Stimulated activated CD8-positive, alpha-beta memory T cell treated with anti-CD3 and anti-CD28 coated beads, Interleukin-7, amount 100 ng/mL, for 48 hours (primary cell): ENCODE results near the gene LYRM1.

ENCODE experiments used
- DNase-seq, 2 donors: peaks; one replicate each; pipeline ENCODE4 v3.0.0-alpha.2; 2020; ENCODE audit warnings: low read depth in 1 of 2; ENCODE audit errors: extremely low read depth in 1 of 2

LYRM1 gene

DNA sequence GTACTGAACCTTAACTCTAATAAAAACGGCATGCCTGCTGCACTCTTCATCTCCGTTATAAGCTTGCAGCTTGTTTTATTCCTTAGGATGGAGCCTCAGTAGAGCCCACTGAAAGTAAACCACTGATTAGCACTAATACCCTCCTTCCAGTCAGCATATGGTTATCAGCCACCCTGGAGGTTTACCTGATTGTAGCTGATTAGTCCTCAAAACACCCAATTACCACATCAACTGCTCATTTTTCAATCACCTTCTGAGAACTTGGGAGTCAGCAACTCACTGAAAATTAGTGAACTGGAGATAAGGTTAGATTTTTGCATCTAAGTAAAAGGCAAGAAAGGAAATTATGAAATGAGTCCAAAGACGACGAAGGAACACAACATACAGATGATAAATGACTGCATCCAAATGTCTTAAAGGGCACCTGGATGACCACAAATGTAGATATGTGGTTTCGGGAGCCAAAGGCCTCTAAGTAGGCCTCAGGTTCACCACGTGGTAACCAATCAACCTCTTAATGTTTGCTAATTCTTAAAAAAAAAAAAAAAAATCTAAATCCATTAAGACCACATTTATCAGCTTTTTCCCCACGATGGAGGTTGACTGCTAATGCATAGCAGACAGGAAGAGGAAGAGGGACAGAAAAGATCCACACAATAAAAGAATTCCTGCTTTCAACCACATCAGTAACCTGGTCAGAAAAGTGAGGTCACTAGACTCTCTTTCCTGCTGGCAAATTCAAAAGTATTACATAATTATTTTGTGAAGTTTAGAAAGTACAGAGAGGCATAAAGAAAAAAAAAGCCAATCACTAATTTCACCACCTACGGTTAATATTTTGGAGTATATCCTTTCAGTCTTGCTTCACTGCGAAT, 28.4 kb upstream of the LYRM1 start:
- DNase-seq = no peak

DNA sequence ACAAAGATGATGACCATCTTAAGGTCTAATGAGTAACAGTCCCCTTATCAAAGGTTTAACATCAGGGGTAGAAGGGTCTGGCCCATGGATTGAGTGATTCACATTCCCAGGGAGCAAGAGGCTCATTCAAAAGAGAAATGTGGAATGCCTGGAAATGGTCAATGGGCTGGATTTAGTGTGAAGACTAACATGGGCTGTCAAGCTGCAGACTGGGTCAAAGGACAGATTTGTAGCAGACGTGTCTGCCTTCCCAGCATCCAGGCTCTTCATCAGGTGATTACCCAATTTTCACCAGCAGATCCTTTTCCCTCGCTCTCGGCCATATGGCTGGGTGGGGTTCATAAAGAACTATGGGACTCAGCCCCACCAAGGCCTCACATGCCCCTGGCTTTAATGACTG, 27.2 kb upstream of the LYRM1 start:
- DNase-seq = no peak

DNA sequence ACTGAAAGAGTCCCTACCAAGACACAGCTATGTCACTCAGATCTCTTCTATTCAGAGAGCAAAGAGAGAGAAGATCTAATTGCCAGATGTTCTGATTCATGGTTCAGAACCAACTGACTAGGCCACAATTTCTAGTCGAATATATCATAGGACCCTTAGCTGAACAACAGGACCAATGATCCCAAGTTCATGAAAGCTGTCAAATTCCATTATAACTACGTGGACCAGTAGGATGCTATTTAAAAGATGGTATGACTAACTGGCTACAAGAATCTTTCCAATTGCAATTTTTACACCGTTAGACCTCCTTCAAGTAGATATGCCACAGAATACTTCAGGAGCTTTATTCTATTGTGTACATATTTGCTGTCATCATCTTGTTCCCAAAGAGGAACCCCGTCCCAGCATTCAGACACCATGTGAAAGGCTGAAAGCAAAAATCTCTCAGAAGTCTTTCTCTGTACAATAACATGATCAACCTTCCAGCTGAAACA, 26.4 kb upstream of the LYRM1 start:
- DNase-seq = no peak

DNA sequence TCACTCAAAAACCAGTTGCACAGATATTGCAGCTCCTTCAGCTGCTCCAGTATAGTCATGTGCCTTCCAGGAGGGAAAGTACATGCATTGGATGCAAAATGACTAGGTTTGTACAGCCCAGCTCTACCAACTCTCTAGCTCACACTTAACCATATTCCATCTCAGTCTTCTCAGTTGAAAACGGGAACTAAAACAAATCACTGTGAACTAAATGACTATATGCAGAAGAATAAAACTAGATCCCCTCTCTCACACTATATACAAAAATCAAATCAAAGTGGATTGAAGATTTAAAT, 25.3 kb upstream of the LYRM1 start:
- DNase-seq = no peak

DNA sequence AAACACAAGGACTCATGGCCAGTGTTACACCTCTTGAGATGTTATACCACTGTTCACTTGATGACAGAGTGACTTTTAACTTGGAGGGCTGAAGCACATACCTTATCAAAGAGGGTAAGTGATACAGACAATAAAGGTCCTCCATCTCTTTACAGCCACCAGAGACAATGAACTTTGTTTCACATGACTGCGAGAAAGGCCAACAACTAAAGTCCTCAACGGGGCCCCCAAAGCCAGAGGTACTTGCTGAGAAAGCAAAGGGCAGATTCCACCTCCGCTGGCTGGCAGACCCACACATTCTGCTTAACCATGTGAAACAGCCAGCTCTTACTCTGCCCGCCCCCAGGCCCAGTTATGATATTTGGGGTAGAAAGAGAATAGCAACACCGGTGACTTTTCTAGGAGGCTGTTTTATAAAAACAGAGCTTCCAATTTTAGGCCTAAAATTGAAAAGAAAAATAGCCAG, 21.9 kb upstream of the LYRM1 start:
- no peak for DNase-seq

DNA sequence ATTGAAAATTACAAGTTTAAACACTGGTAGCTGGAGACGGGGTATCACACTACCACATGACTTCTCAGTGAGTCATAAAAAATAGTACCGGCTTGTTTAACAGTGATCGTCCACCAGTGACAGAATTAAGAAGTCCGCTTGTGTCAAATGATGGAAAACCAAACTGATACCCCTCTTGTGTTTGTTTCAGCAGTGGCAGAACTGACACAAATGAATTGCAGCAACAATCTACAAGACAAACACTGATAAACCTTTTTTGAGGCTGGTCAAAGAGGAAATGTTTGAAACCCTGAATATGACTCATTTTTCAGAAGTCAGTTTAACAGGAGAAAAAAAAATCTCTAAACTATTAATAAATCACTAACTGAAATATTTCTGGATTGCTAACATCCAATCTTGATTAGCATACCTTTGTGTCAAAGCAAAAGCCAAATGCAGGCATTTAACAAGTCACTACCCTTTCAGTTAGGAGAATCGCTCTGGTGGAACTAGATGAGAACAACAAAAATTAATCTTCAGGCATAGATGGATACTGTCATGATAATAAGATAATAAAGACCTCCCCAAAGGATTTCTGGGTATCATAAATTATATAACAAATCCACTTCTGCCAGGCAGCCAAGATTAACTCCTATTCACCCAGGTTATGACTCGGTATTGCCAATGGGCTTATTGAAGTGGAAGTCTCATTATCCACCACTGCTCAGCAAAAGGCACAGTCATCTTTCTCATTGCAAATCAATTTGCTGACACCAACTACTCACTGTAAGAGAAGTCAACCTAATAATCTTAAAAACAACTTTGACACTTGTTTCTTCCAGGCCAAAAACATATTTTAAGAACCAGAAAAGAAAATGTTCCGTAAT, 21.2 kb upstream of the LYRM1 start:
- no peak for DNase-seq

DNA sequence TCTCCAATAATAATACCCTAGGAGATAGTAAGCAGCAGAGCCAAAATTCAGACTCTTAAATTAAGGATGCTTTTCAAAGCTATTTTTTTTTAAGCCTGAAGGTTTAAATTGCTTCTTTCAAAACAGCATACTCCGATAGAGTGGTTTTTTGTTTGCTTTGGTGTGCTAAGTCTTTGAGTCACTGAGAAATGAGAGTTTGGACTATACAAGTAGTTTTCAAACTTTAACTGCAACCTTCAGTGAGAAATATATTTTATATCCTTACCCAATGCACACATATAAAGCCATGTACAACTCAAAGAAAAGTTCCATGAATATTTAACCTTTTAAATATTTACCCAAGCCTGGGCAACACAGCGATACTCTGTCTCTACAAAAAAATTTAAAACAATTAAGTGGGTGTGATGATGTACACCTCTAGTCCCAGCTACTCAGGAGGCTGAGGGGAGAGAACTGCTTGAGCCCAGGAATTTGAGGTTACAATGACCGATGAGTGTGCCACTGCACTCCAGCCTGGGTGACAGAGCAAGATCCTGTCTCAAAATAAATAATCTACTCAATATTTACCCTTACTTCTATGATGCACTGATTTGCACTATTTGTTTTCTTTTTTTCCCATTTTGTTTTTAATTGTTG, 19.6 kb upstream of the LYRM1 start:
- no peak for DNase-seq

DNA sequence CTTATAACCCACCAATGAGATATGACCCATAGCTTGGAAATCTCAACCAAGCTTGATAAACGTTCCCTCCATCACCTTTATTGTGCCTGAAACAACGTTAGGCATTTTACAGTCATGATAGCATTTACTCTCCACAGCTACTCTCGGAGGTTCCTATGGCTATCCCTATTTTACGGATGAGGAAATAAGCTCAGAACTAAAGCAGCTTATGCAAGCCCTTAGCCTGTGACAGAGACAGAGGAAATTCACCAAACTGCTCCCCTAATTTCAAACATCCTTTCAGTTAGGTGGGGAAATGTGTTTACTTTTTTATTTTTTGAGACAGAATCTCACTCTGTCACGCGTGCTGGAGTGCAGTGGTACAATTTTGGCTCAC, 19.1 kb upstream of the LYRM1 start:
- DNase-seq = no peak

DNA sequence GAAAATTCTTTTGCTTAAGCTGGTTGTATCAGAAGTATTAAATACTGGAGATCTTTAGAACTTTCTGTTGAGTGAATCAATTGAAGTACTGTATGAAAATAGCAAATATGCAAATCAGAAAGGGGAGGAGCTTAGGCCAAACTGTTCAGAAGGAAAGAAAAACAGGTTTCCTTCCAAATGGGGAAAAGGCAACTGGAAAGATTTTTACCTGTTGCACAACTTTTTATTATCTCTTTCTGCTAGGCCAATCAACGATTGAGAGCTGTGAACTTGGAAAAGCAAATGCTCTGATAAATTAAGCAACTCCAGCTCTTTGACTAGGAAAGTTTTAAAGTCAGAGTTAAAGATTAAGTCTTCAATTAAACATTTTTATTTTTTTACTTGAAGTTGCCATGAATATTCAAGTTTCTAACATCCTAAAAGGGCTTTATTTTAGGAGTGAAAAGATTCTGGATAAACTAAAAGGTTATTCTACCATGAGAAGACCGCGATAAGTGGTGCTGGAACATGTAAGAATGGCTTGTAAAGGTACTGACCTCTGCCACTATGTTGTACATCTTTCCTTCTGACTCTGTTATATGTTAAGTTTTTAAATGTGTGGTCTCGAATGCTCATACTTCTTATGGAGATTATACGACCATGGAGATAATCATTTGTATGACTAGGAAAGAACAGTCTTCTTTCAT, 16.9 kb upstream of the LYRM1 start:
- no peak for DNase-seq

DNA sequence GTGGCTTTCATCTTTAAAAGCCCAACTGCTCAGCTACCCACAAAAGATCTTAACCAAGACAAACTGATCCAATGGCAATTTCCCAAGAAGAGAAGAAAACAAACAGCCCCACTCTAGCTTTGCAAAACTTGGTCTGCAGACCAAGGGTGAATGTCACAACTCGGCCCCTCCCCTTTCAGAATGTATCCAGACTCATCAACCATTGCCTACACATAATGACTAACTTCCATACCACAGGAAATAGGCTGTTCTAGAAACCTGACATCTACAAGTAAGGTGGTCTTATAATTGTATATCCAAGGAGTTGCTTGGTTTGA, 16.4 kb upstream of the LYRM1 start:
- DNase-seq = peak in 1 of 2 donors; percentile 53

DNA sequence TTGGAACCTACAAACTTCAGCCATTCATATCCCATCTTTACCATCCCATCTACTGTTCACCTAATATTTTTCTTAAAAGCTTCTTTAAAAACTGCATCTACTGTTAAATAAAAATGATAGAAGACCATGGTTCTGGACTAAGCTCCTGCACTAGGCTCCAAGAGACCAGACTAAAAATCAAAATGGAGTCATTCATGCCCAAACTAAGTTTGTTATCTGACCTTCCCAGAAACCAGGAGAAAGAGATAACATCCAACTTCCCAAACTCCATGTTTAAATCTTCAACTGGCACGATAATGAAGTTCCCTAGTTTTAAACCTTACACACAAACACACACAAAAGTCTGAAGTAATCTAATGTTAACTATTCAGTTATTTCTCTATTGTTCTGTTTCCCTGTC, 14.3 kb upstream of the LYRM1 start:
- DNase-seq = no peak

DNA sequence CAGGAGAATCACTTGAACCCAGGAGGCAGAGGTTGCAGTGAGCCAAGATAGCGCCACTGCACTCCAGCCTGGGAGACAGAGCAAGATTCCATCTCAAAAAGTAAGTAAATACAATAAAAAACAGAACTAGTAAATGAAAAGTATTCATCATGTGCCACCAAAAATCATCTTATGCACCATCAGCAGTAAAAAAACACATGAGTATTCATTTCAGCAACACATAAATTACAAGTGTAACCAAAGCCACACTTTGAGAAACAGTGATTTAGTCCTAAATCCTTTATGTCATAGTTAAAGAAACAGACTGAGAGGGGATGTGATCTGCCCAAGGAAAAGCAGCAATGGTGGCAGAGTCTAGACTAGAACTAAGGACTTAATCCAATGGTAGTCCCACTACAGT, 13.4 kb upstream of the LYRM1 start:
- no peak for DNase-seq

DNA sequence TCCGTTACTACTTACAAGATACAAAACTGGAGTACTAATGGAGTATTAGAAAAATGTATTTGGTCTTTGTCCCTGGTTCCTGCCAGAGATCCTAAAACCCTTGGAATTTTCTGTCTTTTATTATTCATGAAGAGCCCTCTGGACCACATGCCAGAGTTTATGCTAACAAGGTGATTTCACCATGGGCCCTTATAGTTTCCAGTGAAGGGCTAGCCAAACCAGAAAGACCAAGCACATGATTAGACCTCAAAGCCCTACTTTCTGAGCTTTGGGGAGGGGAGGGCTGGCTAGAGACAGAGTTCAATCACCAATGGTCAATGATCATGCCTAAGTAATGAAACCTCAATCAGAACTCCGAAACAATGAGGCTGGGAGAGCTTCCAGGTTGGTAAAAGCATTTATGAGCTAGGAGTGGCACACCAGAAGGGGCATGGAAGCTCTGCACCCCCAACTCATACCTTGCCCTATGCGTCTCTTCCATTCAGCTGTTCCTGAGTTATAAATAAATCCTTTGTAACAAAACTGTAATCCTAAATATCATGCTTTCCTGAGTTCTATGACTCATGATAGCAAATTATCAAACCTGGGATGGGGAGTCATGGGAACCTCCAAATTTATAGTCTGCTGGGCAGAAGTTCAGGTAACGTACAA, 10.8 kb upstream of the LYRM1 start:
- DNase-seq = no peak

DNA sequence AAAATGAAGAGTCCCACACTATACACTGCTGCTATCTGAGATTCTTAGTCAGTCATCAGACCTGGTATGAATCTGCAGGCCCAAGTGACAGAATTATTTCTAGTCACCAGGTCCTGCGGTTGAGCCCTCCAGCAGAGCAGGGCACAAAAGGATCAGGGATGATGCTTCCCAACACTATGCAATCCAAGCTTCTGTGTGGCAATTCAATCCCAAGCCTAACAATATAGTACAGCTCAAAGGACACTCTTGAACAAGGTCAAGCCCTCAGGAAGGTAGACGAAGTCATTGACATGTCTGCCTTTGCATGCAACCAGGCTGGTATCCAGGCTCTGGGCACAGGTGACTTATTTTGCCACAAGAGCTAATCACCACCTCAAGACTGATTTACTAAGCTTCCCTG, 6.2 kb upstream of the LYRM1 start:
- no peak for DNase-seq

DNA sequence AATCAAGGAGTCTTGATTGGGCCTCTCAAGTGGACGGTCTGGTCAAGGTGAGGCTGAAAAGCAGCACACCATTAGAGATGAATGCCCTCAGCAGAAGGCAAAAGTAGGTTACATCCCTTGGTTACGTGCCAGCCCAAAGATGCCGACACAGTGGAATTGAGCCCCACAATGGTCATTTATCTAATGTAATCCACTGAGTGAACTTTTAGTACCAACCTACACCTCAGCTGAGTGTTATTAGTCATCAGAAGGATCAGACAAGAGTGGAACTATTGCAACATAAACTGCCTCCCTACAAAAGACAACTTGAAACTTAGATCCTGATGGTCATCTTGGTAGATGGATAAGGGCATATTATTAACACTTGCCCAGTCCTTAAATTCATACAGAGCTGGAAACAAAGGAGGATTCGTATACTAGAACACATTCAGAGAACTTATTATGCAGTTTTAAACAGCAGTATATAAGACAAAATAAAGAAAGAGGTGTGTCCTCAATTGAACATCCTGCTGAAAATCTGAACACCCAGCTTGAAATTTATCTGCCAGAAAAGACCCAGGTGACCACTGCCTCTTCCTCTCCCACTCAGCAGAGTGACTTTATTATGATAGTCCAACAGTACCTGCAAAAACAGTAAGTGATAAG, 3.2 kb upstream of the LYRM1 start:
- DNase-seq = no peak

DNA sequence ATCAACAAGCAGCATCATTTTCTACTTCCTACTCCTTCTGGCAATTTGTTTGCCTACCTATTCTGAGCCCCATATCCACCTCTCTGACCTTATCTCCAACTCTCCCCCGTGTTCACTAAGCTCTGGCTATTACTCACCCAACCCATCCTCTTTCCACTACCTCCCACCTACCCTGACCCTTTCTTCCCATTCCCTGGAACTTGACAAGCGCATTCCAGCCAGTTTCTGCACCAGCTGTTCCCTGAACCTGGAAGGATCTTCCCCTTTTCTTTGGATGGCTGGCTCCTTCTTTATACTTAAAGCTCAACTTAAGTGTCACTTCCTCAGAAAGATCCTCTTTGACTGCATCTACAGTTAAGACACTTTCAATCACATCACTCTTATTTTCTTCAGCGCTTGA, 2.6 kb upstream of the LYRM1 start:
- DNase-seq = no peak

DNA sequence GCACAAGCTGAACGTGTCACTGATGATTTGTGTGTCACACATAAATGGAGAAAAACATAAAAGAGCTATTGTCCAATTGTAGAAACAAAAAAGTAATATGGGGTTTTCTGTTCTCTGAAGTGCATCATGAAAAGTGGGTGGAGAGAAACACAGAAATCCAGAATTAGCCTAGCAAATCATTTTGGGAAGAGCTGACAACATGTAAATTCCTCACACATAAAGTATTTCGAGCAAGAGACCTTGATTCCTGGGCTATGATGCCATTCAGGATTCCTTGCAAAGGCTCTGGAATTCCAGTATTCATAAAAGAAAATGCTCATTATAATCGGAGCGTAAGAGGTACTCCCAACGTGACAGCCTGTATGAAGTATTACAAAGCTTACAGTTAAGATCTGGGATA, 1.5 kb upstream of the LYRM1 start:
- no peak for DNase-seq

DNA sequence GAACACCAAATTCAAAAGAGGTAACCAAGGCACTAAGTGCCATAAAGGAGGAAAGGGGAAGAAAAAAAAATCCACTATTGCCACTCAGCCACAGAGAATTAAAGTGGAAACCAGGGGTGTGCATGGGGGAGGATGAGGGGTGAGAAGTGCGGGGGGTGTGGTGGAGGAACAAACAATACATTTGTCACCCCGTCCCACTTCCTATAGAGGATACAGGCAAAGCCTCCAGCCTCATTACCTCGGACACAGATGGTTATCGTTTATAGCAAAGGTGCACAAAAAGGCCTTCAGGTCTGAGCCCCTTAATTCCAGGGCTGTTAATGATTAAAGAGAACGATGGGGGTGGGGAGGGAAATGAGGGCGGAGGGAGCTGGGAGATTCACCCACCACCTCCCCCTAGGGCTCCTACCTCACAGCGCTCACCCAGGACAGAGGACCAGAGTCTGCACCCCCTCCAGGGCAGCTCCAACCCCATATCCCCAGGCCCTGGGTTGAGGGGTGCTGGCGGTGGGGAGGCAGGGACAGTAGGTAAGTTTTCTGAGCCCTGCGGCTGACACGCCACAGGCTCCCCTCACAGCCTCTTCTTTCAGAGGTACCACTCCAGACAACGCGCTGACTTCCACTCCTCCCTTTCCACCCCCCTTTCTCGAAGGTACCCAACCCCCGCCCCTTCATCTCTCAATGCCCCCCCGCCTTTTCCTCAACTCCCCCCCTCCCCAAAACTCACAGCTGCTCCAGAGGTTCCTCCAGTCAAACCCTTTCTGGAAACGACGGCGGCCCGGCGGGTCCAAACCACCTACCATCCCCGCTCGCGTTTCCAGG, 883 bp upstream of the LYRM1 start:
- no peak for DNase-seq

DNA sequence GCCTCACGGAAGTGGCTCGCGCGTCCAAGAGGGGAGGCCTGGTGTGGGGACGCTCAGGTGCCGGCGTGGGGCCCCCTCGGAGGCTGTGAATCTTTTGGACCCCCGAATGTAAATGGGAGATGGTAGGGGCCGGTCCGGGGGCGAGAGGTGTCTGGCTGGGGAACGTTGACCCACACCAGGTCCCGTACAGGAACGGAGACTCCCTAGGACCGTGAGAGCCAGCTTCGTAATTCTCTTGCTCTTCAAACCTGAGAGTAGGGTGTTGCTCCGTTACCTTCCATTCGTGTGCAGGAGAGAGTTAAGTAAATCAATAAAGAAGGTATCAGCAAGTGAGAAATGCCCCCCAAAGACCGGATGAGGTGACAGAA, 481 bp downstream of the LYRM1 start:
- no peak for DNase-seq
